Measurements from ENCODE around the gene NFX1.
"Not testable (repeated sequence)": the region's sequence is repeated elsewhere in the genome, so short reads cannot be mapped to it uniquely, and the experiment has no call there.

NFX1 gene

GRCh38 chr9:33354651-33355211 is 64.4 kb downstream of the NFX1 start:
- in situ Hi-C loops (cut with MboI; ENCODE audit: low sequenced_read_pairs): no loop called here

GRCh38 chr9:33355933-33356332 is 65.6 kb downstream of the NFX1 start:
- in situ Hi-C loops (cut with MboI; ENCODE audit: low sequenced_read_pairs): no loop called here

- in situ Hi-C loops (cut with MboI; ENCODE audit: low sequenced_read_pairs): not testable (repeated sequence)
Observed at GRCh38 chr9:33358641-33359040, 68.3 kb downstream of the NFX1 start.

- in situ Hi-C loops (cut with MboI; ENCODE audit: low sequenced_read_pairs): no loop called here
Observed at GRCh38 chr9:33364127-33364526, 73.8 kb downstream of the NFX1 start.

GRCh38 chr9:33364814-33365213 is 74.5 kb downstream of the NFX1 start:
- in situ Hi-C loops (cut with MboI; ENCODE audit: low sequenced_read_pairs): not testable (repeated sequence)

- in situ Hi-C loops (cut with MboI; ENCODE audit: low sequenced_read_pairs): no loop called here
Observed at GRCh38 chr9:33366979-33367480, 76.7 kb downstream of the NFX1 start.

- in situ Hi-C loops (cut with MboI; ENCODE audit: low sequenced_read_pairs): no loop called here
Observed at GRCh38 chr9:33372900-33373299, 82.6 kb downstream of the NFX1 start.

GRCh38 chr9:33374190-33374589 is 83.9 kb downstream of the NFX1 start:
- in situ Hi-C loops (cut with MboI; ENCODE audit: low sequenced_read_pairs): no loop called here

- in situ Hi-C loops (cut with MboI; ENCODE audit: low sequenced_read_pairs): no loop called here
Observed at GRCh38 chr9:33374634-33375237, 84.4 kb downstream of the NFX1 start.

GRCh38 chr9:33375238-33375840 is 85.0 kb downstream of the NFX1 start:
- in situ Hi-C loops (cut with MboI; ENCODE audit: low sequenced_read_pairs): no loop called here

GRCh38 chr9:33375841-33376321 is 85.6 kb downstream of the NFX1 start:
- in situ Hi-C loops (cut with MboI; ENCODE audit: low sequenced_read_pairs): no loop called here

- in situ Hi-C loops (cut with MboI; ENCODE audit: low sequenced_read_pairs): no loop called here
Observed at GRCh38 chr9:33377089-33377715, 86.9 kb downstream of the NFX1 start.

- in situ Hi-C loops (cut with MboI; ENCODE audit: low sequenced_read_pairs): no loop called here
Observed at GRCh38 chr9:33378121-33378795, 87.9 kb downstream of the NFX1 start.

GRCh38 chr9:33379666-33380389 is 89.5 kb downstream of the NFX1 start:
- in situ Hi-C loops (cut with MboI; ENCODE audit: low sequenced_read_pairs): no loop called here

- in situ Hi-C loops (cut with MboI; ENCODE audit: low sequenced_read_pairs): no loop called here
Observed at GRCh38 chr9:33380390-33381094, 90.2 kb downstream of the NFX1 start.

- in situ Hi-C loops (cut with MboI; ENCODE audit: low sequenced_read_pairs): no loop called here
Observed at GRCh38 chr9:33381231-33381791, 91.0 kb downstream of the NFX1 start.

GRCh38 chr9:33382397-33382796 is 92.1 kb downstream of the NFX1 start:
- in situ Hi-C loops (cut with MboI; ENCODE audit: low sequenced_read_pairs): not testable (repeated sequence)

- in situ Hi-C loops (cut with MboI; ENCODE audit: low sequenced_read_pairs): not testable (repeated sequence)
Observed at GRCh38 chr9:33383396-33383795, 93.1 kb downstream of the NFX1 start.

GRCh38 chr9:33385536-33385935 is 95.2 kb downstream of the NFX1 start:
- in situ Hi-C loops (cut with MboI; ENCODE audit: low sequenced_read_pairs): not testable (repeated sequence)
